Breast epithelium (tissue), 4 donors: ENCODE results near the gene KRT78. TPM values are rescaled to one million over a fixed set of nuclear protein-coding genes. Genes with fewer than 3 reads are reported as not detected.

Source experiments
- DNase-seq, 2 donors: peaks; one replicate each; pipeline ENCODE4 v3.0.0-alpha.2; 2019; ENCODE audit warnings: low spot score in 2 of 2
- H3K27ac ChIP-seq, 2 donors: fragments of 200-600 bp; sonication (generic) in 1 of 2; one replicate each; pipeline ENCODE4 v1.5.1; 2016 to 2019; ENCODE audit warnings: mild to moderate bottlenecking in 1 of 2
- H3K27me3 ChIP-seq, 2 donors: fragments of 200-600 bp; sonication (generic) in 1 of 2; one replicate each; pipeline versions ENCODE4 v1.5.1 to v1.6.0; 2017 to 2019; ENCODE audit warnings: control low read depth in 1 of 2, mild to moderate bottlenecking in 1 of 2
- H3K36me3 ChIP-seq: fragments of 200-600 bp; one replicate; pipeline ENCODE4 v1.5.1; 2019
- H3K4me1 ChIP-seq, 2 donors: fragments of 200-600 bp; sonication (generic); one replicate each; pipeline ENCODE4 v1.5.1; 2016 to 2019; ENCODE audit warnings: control low read depth in 1 of 2
- H3K4me3 ChIP-seq, 3 donors: fragments of 200-600 bp; sonication (generic); 1 replicate in 2 of 3; 2 replicates in 1 of 3; pipeline ENCODE4 v1.5.1; 2016 to 2019; ENCODE audit warnings: mild to moderate bottlenecking in 3 of 3, moderate library complexity in 2 of 3
- H3K9me3 ChIP-seq, 2 donors: fragments of 200-600 bp; sonication (generic) in 1 of 2; one replicate each; pipeline ENCODE4 v1.5.1; 2016 to 2019; ENCODE audit warnings: control low read depth in 1 of 2
- POLR2A ChIP-seq: fragments of 450-650 bp; IDR thresholded peaks from one replicate; pipeline ENCODE4 v1.6.1; 2016; ENCODE audit warnings: antibody characterized with exemption, mild to moderate bottlenecking, moderate library complexity
- POLR2AphosphoS5 ChIP-seq, 3 donors: sonication (generic); formaldehyde crosslinking; IDR thresholded peaks; one replicate each; pipeline ENCODE4 v1.6.1; 2017; ENCODE audit warnings: antibody characterized with exemption in 3 of 3
- intact Hi-C: fragments of 100-400 bp; cut with DNase I; formaldehyde crosslinking; loops from one replicate; pipeline ENCODE4 v1.15.1; 2023; ENCODE audit warnings: low total_unique reads
- total RNA-seq, 3 donors: library from RNA; depleted of rRNA; stranded (reverse); fragments of >200 nt; gene quantifications; one replicate each; pipeline ENCODE4 v1.1.0, GENCODE V29; 2016
- TF ChIP-seq, protein P1 (sequence below), 3 donors: fragments of 450-650 bp; IDR thresholded peaks; one replicate each; pipeline ENCODE4 v1.5.1; 2016 to 2017; ENCODE audit warnings: antibody characterized with exemption in 3 of 3, mild to moderate bottlenecking in 3 of 3, moderate library complexity in 3 of 3

The KRT78 gene
- total RNA-seq, 3 donors from 2014 or later: 2.0 TPM; not detected in 2

DNA sequence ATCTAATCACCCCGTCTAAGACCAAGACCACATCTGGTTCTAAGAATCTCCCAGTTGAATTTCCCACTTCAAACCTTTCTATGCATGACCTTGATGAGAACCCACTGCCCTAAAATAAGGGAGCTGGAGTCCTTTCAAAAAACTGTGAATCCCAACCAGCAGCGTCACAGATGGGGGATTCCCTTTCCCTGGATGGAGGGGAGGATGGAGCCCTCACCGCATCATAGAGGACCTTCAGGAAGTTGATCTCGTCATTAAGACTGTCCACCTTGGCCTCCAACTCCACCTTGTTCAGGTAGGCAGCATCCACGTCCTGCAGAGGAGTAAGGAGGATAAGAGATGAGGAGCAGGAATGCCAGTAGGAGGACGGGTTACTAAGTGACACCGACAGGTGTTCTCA lies 39.6 kb downstream of the KRT78 start:
- Histone ChIP-seq H3K4me3 (no peak overlapping the region), H3K36me3 (no peaks in the 10 kb centered on the region), H3K4me1 (no peaks in the 10 kb centered on the region), H3K27ac (no peak overlapping the region), H3K9me3 (no peaks in the 10 kb centered on the region), H3K27me3 (peaks cover 0 to 8% of the 10 kb centered on the region in 2 donors)
- TF ChIP-seq, protein P1, sequence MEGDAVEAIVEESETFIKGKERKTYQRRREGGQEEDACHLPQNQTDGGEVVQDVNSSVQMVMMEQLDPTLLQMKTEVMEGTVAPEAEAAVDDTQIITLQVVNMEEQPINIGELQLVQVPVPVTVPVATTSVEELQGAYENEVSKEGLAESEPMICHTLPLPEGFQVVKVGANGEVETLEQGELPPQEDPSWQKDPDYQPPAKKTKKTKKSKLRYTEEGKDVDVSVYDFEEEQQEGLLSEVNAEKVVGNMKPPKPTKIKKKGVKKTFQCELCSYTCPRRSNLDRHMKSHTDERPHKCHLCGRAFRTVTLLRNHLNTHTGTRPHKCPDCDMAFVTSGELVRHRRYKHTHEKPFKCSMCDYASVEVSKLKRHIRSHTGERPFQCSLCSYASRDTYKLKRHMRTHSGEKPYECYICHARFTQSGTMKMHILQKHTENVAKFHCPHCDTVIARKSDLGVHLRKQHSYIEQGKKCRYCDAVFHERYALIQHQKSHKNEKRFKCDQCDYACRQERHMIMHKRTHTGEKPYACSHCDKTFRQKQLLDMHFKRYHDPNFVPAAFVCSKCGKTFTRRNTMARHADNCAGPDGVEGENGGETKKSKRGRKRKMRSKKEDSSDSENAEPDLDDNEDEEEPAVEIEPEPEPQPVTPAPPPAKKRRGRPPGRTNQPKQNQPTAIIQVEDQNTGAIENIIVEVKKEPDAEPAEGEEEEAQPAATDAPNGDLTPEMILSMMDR (IDR thresholded peaks at IDR 0.05): no peak
- TF ChIP-seq POLR2AphosphoS5 (IDR thresholded peaks at IDR 0.05) (no peak), POLR2A (no peak)
- intact Hi-C loops: no loop called here
- DNase-seq: no peak

- Histone ChIP-seq H3K9me3 (no peaks in the 10 kb centered on the region), H3K36me3 (no peaks in the 10 kb centered on the region), H3K27me3 (peaks cover 0 to 8% of the 10 kb centered on the region in 2 donors), H3K4me3 (no peak overlapping the region), H3K27ac (no peak overlapping the region), H3K4me1 (no peaks in the 10 kb centered on the region)
- DNase-seq: no peak
- TF ChIP-seq, protein P1 (IDR thresholded peaks at IDR 0.05): no peak
- no peak for TF ChIP-seq POLR2A
- no peak for TF ChIP-seq POLR2AphosphoS5 (IDR thresholded peaks at IDR 0.05)
- intact Hi-C loops: no loop called here
Observed at GRCh38 chr12:52808573-52809160, 40.1 kb downstream of the KRT78 start.

DNA sequence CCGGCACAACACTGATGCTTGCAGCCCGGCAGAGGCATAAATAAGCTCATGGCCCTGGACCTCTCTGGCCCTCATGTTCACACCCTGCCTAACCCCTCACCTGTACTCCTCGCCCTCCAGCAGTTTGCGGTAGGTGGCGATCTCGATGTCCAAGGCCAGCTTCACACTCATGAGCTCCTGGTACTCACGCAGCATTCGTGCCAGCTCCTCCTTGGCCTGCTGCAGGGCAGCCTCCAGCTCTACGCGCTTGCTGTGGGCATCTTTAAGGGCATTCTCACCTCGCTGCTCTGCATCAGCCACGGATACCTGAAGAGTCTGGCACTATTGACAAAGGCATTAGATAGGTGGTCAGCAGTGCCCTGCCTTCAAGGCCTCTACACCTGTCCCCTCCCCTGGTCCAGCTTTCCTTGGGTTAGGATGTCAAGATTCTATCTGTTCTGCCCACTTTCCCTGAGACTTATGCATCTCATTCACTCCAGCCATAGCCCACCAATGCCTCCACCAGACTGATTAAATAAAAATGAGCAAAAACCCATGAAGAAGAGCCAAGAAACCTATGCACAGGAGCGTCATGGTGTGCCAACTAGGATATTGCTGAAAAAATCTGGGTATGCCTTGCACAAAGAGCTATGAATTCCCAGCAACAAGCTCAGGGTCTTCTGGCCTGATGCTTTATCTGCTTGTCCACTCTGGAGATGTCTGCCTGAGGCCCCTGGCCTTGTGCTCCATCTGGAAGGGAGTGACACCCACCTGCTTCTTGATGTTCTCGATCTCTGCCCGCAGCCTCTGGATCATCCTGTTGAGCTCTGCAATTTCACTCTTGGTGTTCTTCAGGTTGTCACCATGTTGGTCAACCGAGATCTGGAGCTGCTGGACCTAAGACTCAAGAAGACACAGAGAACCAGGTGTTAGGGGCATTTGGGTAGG lies 41.0 kb downstream of the KRT78 start:
- DNase-seq: no peak
- H3K9me3 ChIP-seq: no peaks in the 10 kb centered on the region
- H3K4me3 ChIP-seq: no peak overlapping the region
- no peaks in the 10 kb centered on the region for H3K36me3 ChIP-seq
- H3K27ac ChIP-seq: no peak overlapping the region
- intact Hi-C loops: no loop called here
- H3K27me3 ChIP-seq: peaks cover 0 to 8% of the 10 kb centered on the region in 2 donors
- no peaks in the 10 kb centered on the region for H3K4me1 ChIP-seq
- TF ChIP-seq POLR2A: no peak
- no peak for TF ChIP-seq POLR2AphosphoS5 (IDR thresholded peaks at IDR 0.05)
- TF ChIP-seq, protein P1 (IDR thresholded peaks at IDR 0.05): no peak

DNA sequence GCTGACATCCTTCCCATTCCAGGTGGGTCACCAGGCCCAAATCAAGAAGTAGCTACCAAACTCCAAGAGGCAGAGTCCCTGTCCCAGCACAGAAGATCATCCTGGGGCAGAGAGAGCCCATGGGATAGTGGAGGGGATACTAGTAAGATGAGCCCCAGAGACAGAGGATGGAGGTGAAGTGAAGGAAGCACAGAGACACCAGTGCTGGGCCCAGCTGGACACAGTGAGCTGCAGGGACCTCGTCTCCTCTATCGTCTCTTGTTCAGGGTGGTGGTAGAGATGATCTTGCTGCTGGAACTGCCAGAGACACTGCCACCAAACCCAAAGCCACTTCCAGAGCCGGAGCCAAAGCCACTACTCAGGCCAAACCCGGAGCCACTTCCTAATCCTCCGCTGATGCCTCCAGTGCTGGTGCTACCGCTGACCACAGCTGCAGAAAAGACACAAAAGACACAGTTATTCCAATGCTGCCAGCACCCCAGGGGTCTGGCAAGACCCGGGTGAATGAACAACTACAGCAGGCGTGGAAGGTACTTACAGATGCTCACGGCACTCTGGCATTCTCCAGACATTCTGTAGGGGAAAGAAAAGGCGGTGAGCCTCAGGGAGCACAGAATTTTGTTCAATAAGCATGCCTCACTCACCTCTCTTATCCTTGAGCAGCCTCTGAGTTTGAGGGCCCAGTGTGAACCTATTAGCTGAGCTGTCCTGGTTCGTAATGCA lies 41.8 kb downstream of the KRT78 start:
- TF ChIP-seq, protein P1 (IDR thresholded peaks at IDR 0.05): no peak
- Histone ChIP-seq H3K27me3 (peaks cover 0 to 8% of the 10 kb centered on the region in 2 donors), H3K36me3 (no peaks in the 10 kb centered on the region), H3K4me3 (no peak overlapping the region), H3K9me3 (no peaks in the 10 kb centered on the region), H3K27ac (no peak overlapping the region), H3K4me1 (no peaks in the 10 kb centered on the region)
- no peak for DNase-seq
- intact Hi-C loops: no loop called here
